ENCODE data around the gene SLC12A4. TPM values are rescaled to one million over a fixed set of nuclear protein-coding genes. Genes with fewer than 3 reads are reported as not detected.
A peak's percentile ranks its signal among the peaks of the same experiment; 100 is the strongest.

The SLC12A4 gene
- total RNA-seq, 1 experiment from 2014 or later, result 33.2 TPM

GRCh38 chr16:67934306-67935100, 33.9 kb downstream of the SLC12A4 start:
- no TSS peak for BruUV-seq (replicated peaks)
- intact Hi-C loops (cut with micrococcal nuclease), result no loop called here
- CTCF ChIA-PET, result interaction anchor here (0.6 to 1.5 kb wide), 2 partner anchors 101 to 161 kb away, joined by 3 read pairs; no protein-coding TSS in a partner anchor

DNA sequence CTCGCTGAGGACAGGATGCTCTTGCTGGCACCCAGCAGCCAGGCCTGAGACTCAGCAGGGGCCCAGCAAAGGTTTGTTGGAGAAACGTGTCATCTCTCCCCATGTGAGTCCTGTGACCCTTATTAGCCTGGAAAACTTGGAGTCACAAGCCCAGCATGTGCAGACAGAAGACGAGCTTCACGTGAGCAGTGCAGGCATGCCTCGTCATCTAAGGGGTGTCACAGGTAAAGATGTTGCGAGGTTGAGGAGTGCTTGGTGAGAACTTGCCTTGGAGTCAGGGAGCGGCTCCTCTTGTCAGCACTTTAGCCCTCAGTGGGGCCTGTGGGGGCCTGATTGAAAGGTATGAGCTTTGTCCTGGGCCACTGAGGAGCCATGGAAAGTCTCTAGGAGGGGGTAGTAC, 34.6 kb downstream of the SLC12A4 start:
- no peaks in the 10 kb centered on the region for H3F3A ChIP-seq (ENCODE audit: low read length, unreplicated experiment)
- H4K20me1 ChIP-seq (ENCODE audit: low read length), result no peaks in the 10 kb centered on the region
- H3K4me2 ChIP-seq (ENCODE audit: low read length), result peak overlapping the region; percentile 84; the same call in 1 of the 2 replicates
- DNase-seq (no peak), ATAC-seq (no peak)
- ChIA-PET CTCF (no interaction called here), POLR2A (ENCODE audit: unreplicated experiment) (no interaction called here)
- no peaks in the 10 kb centered on the region for H3K9me2 ChIP-seq (replicated peaks; ENCODE audit: low read length)
- peaks cover 31% of the 10 kb centered on the region for H3K79me2 ChIP-seq (ENCODE audit: low read length)
- no peak overlapping the region for H3K27ac ChIP-seq (ENCODE audit: low read length)
- H3K4me3 ChIP-seq (ENCODE audit: low read length), result peak overlapping the region; percentile 88; the same call in 1 of the 2 replicates
- peaks cover 14% of the 10 kb centered on the region; the same call in 1 of the 2 replicates for H3K4me1 ChIP-seq (ENCODE audit: insufficient read depth, low read length)
- H3K9me3 ChIP-seq (ENCODE audit: low read length), result no peaks in the 10 kb centered on the region
- no peaks in the 10 kb centered on the region for H3K36me3 ChIP-seq (ENCODE audit: low read depth, low read length)
- intact Hi-C loops (cut with micrococcal nuclease), result no loop called here
- no peaks in the 10 kb centered on the region for H3K27me3 ChIP-seq (ENCODE audit: low read length)
- BruUV-seq (replicated peaks), result no TSS peak
- TF ChIP-seq, protein P1, sequence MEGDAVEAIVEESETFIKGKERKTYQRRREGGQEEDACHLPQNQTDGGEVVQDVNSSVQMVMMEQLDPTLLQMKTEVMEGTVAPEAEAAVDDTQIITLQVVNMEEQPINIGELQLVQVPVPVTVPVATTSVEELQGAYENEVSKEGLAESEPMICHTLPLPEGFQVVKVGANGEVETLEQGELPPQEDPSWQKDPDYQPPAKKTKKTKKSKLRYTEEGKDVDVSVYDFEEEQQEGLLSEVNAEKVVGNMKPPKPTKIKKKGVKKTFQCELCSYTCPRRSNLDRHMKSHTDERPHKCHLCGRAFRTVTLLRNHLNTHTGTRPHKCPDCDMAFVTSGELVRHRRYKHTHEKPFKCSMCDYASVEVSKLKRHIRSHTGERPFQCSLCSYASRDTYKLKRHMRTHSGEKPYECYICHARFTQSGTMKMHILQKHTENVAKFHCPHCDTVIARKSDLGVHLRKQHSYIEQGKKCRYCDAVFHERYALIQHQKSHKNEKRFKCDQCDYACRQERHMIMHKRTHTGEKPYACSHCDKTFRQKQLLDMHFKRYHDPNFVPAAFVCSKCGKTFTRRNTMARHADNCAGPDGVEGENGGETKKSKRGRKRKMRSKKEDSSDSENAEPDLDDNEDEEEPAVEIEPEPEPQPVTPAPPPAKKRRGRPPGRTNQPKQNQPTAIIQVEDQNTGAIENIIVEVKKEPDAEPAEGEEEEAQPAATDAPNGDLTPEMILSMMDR (conservative IDR thresholded peaks at IDR 0.05; ENCODE audit: low read depth, low read length), result no peak
- TF ChIP-seq EZH2 (IDR thresholded peaks at IDR 0.05; ENCODE audit: low read length, unreplicated experiment) (no peak), EZH2phosphoT487 (IDR thresholded peaks at IDR 0.05; ENCODE audit: borderline replicate concordance, low read length) (no peak)
- H3K9ac ChIP-seq (ENCODE audit: low read length), result no peak overlapping the region
- no peak overlapping the region for H2AFZ ChIP-seq (ENCODE audit: low read length)

More at GRCh38 chr16:67934306-67935100, 33.9 kb downstream of the SLC12A4 start:
- Histone ChIP-seq H3K9ac (ENCODE audit: low read length) (peak overlapping the region; percentile 85), H3K4me1 (ENCODE audit: insufficient read depth, low read length) (peaks cover 14% of the 10 kb centered on the region; the same call in 1 of the 2 replicates), H4K20me1 (ENCODE audit: low read length) (no peaks in the 10 kb centered on the region), H2AFZ (ENCODE audit: low read length) (peak overlapping the region; percentile 71), H3K79me2 (ENCODE audit: low read length) (peaks cover 31% of the 10 kb centered on the region), H3K4me2 (ENCODE audit: low read length) (peak overlapping the region; percentile 84), H3K9me3 (ENCODE audit: low read length) (no peaks in the 10 kb centered on the region), H3K9me2 (replicated peaks; ENCODE audit: low read length) (no peaks in the 10 kb centered on the region), H3F3A (ENCODE audit: low read length, unreplicated experiment) (no peaks in the 10 kb centered on the region), H3K27me3 (ENCODE audit: low read length) (no peaks in the 10 kb centered on the region), H3K4me3 (ENCODE audit: low read length) (peak overlapping the region; percentile 88), H3K36me3 (ENCODE audit: low read depth, low read length) (no peaks in the 10 kb centered on the region), H3K27ac (ENCODE audit: low read length) (no peak overlapping the region)
- DNase-seq, result no peak
- TF ChIP-seq EZH2phosphoT487 (IDR thresholded peaks at IDR 0.05; ENCODE audit: borderline replicate concordance, low read length) (no peak), EZH2 (IDR thresholded peaks at IDR 0.05; ENCODE audit: low read length, unreplicated experiment) (no peak)
- TF ChIP-seq, protein P1 (conservative IDR thresholded peaks at IDR 0.05; ENCODE audit: low read depth, low read length), result no peak
- POLR2A ChIA-PET (ENCODE audit: unreplicated experiment), result interaction anchor here (0.7 kb wide), 1 partner anchor 9 kb away, joined by 3 read pairs; no protein-coding TSS in a partner anchor
- peak; percentile 12 for ATAC-seq

GRCh38 chr16:67932462-67932840, 36.0 kb downstream of the SLC12A4 start:
- H3K4me1 ChIP-seq (ENCODE audit: insufficient read depth, low read length), result peaks cover 14% of the 10 kb centered on the region; the same call in 1 of the 2 replicates
- H3F3A ChIP-seq (ENCODE audit: low read length, unreplicated experiment), result no peaks in the 10 kb centered on the region
- H4K20me1 ChIP-seq (ENCODE audit: low read length), result no peaks in the 10 kb centered on the region
- DNase-seq (no peak), ATAC-seq (no peak)
- H3K27me3 ChIP-seq (ENCODE audit: low read length), result no peaks in the 10 kb centered on the region
- BruUV-seq (replicated peaks), result no TSS peak
- TF ChIP-seq, protein P1 (conservative IDR thresholded peaks at IDR 0.05; ENCODE audit: low read depth, low read length), result no peak
- TF ChIP-seq EZH2 (IDR thresholded peaks at IDR 0.05; ENCODE audit: low read length, unreplicated experiment) (no peak), EZH2phosphoT487 (IDR thresholded peaks at IDR 0.05; ENCODE audit: borderline replicate concordance, low read length) (no peak)
- H3K9me3 ChIP-seq (ENCODE audit: low read length), result no peaks in the 10 kb centered on the region
- intact Hi-C loops (cut with micrococcal nuclease), result no loop called here
- H3K9me2 ChIP-seq (replicated peaks; ENCODE audit: low read length), result no peaks in the 10 kb centered on the region
- POLR2A ChIA-PET (ENCODE audit: unreplicated experiment), result no interaction called here
- H2AFZ ChIP-seq (ENCODE audit: low read length), result no peak overlapping the region
- H3K27ac ChIP-seq (ENCODE audit: low read length), result no peak overlapping the region
- H3K36me3 ChIP-seq (ENCODE audit: low read depth, low read length), result no peaks in the 10 kb centered on the region
- H3K4me2 ChIP-seq (ENCODE audit: low read length), result no peak overlapping the region
- peaks cover 30% of the 10 kb centered on the region for H3K79me2 ChIP-seq (ENCODE audit: low read length)
- no peak overlapping the region for H3K9ac ChIP-seq (ENCODE audit: low read length)
- CTCF ChIA-PET, result no interaction called here
- no peak overlapping the region for H3K4me3 ChIP-seq (ENCODE audit: low read length)

Measured in PC-3 (cell line).